Measurements from ENCODE around the gene SESN3. TPM values are rescaled to one million over a fixed set of nuclear protein-coding genes. Genes with fewer than 3 reads are reported as not detected.
A peak's percentile ranks its signal among the peaks of the same experiment; 100 is the strongest.

SESN3 gene
- total RNA-seq, 1 experiment from 2014 or later, result 28.2 TPM

DNA sequence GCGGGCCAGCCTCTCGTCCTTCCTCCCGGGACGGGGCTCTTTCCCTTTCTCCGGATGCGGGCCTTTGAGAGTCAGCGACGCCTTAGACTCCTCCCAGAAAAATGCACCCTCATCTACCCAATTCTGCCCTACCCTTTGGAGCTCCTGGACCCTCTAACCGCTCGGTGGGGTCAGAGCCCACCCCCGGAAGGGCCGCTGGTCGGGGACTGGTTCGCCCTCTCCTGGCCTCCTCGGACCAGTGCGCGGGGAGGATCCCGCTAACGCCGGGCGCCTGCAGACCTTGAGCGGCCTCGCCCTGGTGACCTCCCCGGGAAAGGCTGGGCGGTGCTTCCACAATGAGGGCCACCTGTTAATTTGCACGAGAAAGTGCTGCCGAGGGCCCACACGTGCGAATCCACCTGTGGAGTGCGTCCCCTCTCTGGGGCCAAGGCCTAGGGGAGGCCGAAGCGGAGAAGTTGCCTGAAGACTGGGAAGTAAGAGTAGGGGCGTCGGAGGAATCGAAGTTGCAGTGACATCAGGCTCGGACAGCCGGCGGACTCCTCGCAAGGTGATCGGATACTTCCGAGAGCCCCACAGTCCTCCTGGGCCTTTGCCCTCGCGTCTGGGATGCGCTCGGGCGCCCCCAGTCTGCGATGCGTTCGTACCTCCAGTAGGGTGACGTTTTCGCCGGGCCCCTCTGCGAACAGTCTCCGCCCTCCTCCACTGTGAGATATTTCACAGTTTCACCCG lies 79.9 kb downstream of the SESN3 start:
- Mint-ChIP-seq H3K27me3 (ENCODE audit: insufficient read depth, unreplicated experiment) (no peaks in the 10 kb centered on the region), H3K4me3 (ENCODE audit: unreplicated experiment) (peak overlapping the region; percentile 93), H3K36me3 (ENCODE audit: insufficient read depth, unreplicated experiment) (peaks cover 8% of the 10 kb centered on the region), H3K27ac (ENCODE audit: unreplicated experiment) (peak overlapping the region; percentile 94), H3K9me3 (ENCODE audit: unreplicated experiment) (no peaks in the 10 kb centered on the region), H3K4me1 (ENCODE audit: low read depth, unreplicated experiment) (peaks cover 20% of the 10 kb centered on the region)
- Histone ChIP-seq H3K4me3 (ENCODE audit: low read depth, low read length) (peak overlapping the region; percentile 51), H3K4me1 (peaks cover 14% of the 10 kb centered on the region), H3K9me3 (no peaks in the 10 kb centered on the region), H3K27me3 (replicated peaks; ENCODE audit: control insufficient read depth, insufficient read depth, low read length) (no peaks in the 10 kb centered on the region), H3K36me3 (ENCODE audit: control insufficient read depth, insufficient read depth, low read length) (no peaks in the 10 kb centered on the region)
- POLR2A ChIA-PET, result interaction anchor here (0.6 to 1.5 kb wide), 6 partner anchors 83 to 641 kb away, joined by 3 to 7 read pairs (median 5); partner anchors contain the start of genes FAM76B and SRSF8
- BruUV-seq (replicated peaks), result no TSS peak
- TF ChIP-seq, protein P1, sequence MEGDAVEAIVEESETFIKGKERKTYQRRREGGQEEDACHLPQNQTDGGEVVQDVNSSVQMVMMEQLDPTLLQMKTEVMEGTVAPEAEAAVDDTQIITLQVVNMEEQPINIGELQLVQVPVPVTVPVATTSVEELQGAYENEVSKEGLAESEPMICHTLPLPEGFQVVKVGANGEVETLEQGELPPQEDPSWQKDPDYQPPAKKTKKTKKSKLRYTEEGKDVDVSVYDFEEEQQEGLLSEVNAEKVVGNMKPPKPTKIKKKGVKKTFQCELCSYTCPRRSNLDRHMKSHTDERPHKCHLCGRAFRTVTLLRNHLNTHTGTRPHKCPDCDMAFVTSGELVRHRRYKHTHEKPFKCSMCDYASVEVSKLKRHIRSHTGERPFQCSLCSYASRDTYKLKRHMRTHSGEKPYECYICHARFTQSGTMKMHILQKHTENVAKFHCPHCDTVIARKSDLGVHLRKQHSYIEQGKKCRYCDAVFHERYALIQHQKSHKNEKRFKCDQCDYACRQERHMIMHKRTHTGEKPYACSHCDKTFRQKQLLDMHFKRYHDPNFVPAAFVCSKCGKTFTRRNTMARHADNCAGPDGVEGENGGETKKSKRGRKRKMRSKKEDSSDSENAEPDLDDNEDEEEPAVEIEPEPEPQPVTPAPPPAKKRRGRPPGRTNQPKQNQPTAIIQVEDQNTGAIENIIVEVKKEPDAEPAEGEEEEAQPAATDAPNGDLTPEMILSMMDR (IDR thresholded peaks at IDR 0.05; ENCODE audit: insufficient read depth in 1 of 2, low read depth in 1 of 2, low read length in 1 of 2, severe bottlenecking in 1 of 2, unreplicated experiment in 1 of 2), result peak; percentile 96 to 97
- DNase-seq, result peak; percentile 98 to 99
- CTCF ChIA-PET, result interaction anchor here (0.8 to 4.5 kb wide), 31 partner anchors 10 to 640 kb away, joined by 3 to 67 read pairs (median 4); partner anchors contain the start of genes CEP57, CWC15, ENDOD1 and FAM76B
- intact Hi-C loops (cut with micrococcal nuclease; ENCODE audit: unreplicated experiment), result loop anchor here (1.0 to 10.0 kb wide), 17 partner anchors 58 to 1276 kb away; partner anchors contain the start of genes CWC15, FAM76B, KDM4D and SESN3

DNA sequence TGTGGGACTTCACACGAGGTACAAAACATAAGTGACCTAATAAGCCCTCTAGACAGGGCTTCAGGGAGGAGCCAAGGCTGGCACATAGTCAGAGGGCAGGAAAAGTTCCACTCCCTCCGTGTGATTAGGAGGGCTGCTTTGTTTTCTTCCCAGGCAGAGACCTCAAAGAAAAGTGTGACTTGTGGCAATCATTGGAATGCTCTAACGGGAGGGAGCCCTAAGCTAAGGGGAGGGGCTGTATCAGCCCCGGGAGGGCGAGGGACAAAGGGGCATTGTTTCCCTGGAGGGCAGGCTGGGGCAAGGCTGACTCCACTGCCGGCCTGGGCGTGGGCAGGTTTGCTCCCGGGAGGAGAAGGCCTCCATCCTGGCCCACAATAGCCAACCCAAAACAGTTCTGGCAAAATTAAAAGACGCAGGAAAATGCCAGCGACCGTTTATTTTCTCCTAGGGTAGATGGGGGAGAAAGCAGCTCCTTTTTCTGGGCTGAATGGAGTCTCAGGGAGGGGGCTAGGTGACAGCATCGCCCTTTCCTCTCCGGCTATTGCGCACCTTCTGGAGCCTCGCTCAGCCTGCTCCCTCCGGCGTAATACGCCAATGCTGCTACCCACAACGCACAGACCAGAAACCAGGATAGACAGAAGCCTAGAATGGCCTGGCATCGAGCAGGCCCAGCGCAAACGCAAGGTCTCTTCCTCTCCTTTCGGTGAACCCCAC lies 81.2 kb downstream of the SESN3 start:
- DNase-seq, result peak; percentile 67 to 84

More for the DNA sequence above, 81.2 kb downstream of the SESN3 start:
- intact Hi-C loops (cut with micrococcal nuclease; ENCODE audit: unreplicated experiment), result loop anchor here (2.0 to 10.0 kb wide), 6 partner anchors 178 to 687 kb away; partner anchors contain the start of genes CWC15 and KDM4D
- peaks cover 20% of the 10 kb centered on the region for H3K4me1 Mint-ChIP-seq (ENCODE audit: low read depth, unreplicated experiment)
- ChIA-PET CTCF (interaction anchor here (0.6 to 4.5 kb wide), 9 partner anchors 9 to 640 kb away, joined by 3 to 42 read pairs (median 4); partner anchors contain the start of genes CEP57, FAM76B, SESN3 and SRSF8), POLR2A (interaction anchor here (0.5 to 1.5 kb wide), 8 partner anchors 60 to 641 kb away, joined by 3 to 6 read pairs (median 4); partner anchors contain the start of genes CEP57, CWC15, ENDOD1 and FAM76B)
- Histone ChIP-seq H3K4me3 (ENCODE audit: low read depth, low read length) (peak overlapping the region; percentile 51), H3K36me3 (ENCODE audit: control insufficient read depth, insufficient read depth, low read length) (no peaks in the 10 kb centered on the region), H3K4me1 (peaks cover 14% of the 10 kb centered on the region), H3K27me3 (replicated peaks; ENCODE audit: control insufficient read depth, insufficient read depth, low read length) (no peaks in the 10 kb centered on the region), H3K9me3 (no peaks in the 10 kb centered on the region)
- TF ChIP-seq, protein P1 (IDR thresholded peaks at IDR 0.05; ENCODE audit: insufficient read depth in 1 of 2, low read depth in 1 of 2, low read length in 1 of 2, severe bottlenecking in 1 of 2, unreplicated experiment in 1 of 2), result no peak
- H3K27ac Mint-ChIP-seq (ENCODE audit: unreplicated experiment), result peak overlapping the region; percentile 94
- peaks cover 8% of the 10 kb centered on the region for H3K36me3 Mint-ChIP-seq (ENCODE audit: insufficient read depth, unreplicated experiment)
- no peaks in the 10 kb centered on the region for H3K27me3 Mint-ChIP-seq (ENCODE audit: insufficient read depth, unreplicated experiment)
- H3K9me3 Mint-ChIP-seq (ENCODE audit: unreplicated experiment), result no peaks in the 10 kb centered on the region
- no TSS peak for BruUV-seq (replicated peaks)
- peak overlapping the region; percentile 93 for H3K4me3 Mint-ChIP-seq (ENCODE audit: unreplicated experiment)
